D721Med (cell line): ENCODE data around the gene TTLL3.

Source experiments
- DNase-seq: peaks from one replicate; pipeline ENCODE4 v3.0.0; 2011; ENCODE audit warnings: low spot score; ENCODE audit not compliant: insufficient read length
- FAIRE-seq: peaks from 2 replicates; lab custom pipeline; 2011; peaks lifted over from hg19 to GRCh38; lab: Jason Lieb, UNC
- TF ChIP-seq, protein P1 (sequence below): IDR thresholded peaks from 2 replicates; pipeline ENCODE4 v1.5.1; 2012; ENCODE audit warnings: mild to moderate bottlenecking, control low read depth; ENCODE audit not compliant: insufficient read depth; ENCODE audit errors: missing control alignments

The TTLL3 gene

DNA sequence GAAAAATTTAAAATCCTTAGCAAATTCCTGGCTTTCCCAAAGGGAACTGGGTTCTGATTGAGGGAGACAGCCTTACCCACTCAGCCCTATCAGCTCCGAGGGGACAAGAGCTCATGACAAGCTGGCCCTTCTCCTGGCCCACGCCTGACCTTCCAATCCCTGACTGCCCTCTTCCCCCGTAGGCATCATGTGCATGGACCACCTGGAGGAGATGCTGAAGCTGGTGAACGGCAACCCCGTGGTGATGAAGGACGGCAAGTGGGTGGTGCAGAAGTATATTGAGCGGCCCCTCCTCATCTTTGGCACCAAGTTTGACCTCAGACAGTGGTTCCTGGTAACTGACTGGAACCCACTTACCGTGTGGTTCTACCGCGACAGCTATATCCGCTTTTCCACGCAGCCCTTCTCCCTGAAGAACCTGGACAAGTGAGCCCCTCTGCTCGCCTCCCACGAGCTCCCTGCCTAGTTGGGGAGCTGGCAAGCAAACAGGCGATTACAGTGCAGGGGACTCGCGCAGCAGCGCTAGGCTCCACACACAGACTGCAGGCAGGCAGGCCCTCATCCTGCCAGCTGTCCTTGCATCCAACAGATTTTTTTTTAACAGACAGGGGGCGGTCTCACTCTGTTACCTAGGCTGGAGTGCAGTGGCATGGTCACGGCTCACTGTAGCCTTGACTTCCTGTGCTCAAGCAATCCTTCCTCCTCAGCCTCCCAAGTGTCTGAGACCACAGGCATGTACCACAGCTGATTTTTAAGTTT lies 16.9 kb downstream of the TTLL3 start:
- DNase-seq (no peak), FAIRE-seq (no peak)
- TF ChIP-seq, protein P1, sequence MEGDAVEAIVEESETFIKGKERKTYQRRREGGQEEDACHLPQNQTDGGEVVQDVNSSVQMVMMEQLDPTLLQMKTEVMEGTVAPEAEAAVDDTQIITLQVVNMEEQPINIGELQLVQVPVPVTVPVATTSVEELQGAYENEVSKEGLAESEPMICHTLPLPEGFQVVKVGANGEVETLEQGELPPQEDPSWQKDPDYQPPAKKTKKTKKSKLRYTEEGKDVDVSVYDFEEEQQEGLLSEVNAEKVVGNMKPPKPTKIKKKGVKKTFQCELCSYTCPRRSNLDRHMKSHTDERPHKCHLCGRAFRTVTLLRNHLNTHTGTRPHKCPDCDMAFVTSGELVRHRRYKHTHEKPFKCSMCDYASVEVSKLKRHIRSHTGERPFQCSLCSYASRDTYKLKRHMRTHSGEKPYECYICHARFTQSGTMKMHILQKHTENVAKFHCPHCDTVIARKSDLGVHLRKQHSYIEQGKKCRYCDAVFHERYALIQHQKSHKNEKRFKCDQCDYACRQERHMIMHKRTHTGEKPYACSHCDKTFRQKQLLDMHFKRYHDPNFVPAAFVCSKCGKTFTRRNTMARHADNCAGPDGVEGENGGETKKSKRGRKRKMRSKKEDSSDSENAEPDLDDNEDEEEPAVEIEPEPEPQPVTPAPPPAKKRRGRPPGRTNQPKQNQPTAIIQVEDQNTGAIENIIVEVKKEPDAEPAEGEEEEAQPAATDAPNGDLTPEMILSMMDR: peak; percentile 28

DNA sequence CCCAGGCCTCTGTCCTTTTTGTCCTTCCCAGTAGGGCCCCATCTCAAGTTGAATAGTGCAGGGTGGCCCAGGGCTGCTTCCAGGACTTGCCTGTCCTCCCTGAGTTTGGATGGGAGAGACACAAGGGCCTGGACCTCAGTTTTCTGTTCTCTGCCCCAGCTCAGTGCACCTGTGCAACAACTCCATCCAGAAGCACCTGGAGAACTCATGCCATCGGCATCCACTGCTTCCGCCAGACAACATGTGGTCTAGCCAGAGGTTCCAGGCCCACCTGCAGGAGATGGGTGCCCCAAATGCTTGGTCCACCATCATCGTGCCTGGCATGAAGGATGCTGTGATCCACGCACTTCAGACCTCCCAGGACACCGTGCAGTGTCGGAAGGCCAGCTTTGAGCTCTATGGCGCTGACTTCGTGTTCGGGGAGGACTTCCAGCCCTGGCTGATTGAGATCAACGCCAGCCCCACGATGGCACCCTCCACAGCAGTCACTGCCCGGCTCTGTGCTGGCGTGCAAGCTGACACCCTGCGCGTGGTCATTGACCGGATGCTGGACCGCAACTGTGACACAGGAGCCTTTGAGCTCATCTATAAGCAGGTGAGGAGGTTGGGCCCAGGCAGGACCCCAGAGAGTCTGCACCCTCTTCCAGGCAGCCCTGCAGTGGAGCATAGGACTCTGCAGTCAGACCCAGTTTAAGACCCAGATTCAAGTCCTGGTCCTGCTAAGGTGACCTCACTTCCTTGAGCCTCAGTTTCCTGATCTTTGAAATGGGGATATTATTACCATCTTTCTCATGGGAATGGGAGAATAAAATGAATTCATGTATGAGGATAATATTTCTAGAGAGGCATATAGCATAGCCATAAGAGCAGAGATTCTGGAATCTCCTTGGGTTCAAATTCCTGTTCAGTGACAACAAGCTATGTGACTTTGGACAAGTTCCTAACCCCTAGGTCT lies 19.0 kb downstream of the TTLL3 start:
- DNase-seq: no peak
- TF ChIP-seq, protein P1: no peak
- FAIRE-seq: no peak

DNA sequence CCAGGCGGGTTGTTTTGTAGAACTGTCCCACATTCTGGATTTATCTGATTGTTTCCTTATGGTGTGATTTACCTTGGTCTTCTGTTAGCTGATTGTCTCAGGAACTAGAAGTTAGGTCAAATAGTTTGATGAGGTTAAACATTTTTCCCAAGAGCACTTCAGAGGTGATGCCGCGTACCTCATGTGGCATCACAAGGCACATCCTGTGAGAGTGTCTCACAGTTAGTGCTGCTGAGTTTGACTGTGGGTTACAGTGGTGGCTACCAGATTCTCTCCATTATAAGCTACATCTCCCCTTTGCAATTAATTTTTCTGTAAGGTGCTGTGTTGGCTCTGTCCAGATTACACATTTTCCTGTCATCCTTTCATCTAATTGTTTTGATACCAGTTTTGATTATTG lies 21.2 kb downstream of the TTLL3 start:
- DNase-seq: no peak
- TF ChIP-seq, protein P1: no peak
- FAIRE-seq: no peak

DNA sequence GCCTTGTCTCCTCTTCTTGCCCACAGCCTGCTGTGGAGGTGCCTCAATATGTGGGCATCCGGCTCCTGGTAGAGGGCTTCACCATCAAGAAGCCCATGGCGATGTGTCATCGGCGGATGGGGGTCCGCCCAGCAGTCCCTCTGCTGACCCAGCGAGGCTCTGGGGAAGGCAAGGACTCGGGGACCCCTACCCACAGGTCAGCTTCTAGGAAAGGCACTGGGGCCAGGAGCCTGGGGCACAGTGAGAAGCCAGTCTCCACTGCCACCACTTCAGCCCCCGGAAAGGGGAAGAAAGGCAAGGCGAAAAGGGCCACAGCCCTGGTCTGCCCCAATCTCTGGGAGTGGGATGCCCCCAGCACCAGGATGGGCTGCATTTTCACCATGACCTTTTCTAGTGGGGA lies 23.0 kb downstream of the TTLL3 start:
- DNase-seq: no peak
- FAIRE-seq: no peak
- TF ChIP-seq, protein P1: no peak

DNA sequence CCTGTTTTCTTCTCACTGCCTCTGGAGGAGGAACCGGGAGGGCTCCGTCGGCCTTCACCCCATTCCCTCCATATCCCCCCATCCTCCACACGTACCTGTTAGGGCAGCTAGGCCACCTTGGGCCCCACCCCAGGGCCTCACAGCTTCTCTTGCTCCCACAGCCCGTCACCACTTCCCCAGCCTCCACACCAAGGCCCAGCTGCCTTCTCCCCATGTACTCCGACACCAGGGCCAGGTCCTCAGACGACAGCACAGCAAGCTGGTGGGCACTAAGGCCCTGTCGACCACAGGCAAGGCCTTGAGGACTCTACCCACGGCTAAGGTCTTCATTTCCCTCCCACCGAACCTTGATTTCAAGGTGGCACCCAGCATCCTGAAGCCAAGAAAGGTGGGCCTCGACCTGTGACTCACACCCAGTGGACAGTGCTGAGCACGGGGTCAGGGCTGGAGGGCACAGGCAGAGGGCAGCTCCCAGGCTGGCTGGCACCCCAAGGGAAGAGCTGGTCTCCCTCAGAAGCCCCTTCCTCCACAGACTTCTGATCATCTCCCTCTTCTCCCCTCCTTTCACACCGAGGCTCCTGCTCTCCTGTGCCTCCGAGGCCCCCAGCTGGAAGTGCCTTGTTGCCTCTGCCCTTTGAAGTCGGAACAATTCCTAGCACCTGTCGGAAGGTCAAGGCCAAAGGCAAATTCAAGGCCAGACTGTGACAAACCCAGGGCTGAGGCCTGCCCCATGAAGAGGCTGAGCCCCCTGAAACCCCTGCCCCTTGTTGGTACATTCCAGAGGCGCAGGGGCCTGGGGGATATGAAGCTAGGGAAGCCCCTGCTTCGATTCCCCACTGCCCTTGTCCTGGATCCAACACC lies 24.7 kb downstream of the TTLL3 start:
- TF ChIP-seq, protein P1: no peak
- DNase-seq (no peak), FAIRE-seq (no peak)

DNA sequence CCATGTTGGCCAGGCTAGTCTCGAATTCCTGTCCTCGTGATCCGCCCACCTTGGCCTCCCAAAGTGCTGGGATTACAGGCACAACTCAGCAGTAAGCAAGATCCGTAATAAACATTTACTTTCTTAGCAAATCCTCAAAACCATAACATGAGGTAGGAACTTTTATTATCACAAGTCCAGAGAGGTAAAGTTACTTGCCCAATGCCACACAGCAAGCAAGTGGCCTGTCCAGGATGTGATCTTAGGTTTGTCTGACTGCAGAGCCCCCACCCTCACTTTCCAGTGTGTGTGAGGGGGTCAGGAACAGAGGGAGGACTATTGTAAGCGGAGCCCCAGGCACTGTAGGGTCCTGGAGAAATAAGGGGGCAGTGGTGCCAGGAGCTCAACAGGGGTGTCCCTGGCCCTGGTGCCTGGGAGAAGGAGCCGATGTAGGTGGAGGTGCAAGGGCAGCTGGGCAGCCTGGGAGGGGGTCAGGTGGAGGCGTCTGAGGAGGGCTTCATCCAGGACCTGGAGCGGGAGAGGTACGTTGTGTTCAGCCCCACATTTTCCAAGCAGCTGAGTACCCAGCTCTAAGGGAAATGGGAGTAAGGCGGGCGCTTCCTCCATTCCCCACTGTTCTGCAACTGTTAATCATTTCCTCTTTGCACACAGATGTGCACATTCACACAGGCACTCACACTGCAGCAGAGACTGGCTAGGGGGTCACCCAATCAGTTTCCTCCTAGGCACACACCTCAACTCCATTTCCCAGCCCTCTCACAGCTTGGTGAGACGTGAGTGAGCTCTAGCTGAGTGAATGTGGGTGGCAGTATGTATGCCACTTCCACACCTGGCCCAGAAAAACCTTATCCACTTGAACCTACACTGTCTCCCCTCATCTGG lies 27.9 kb downstream of the TTLL3 start:
- TF ChIP-seq, protein P1: no peak
- FAIRE-seq: no peak
- DNase-seq: peak; percentile 5
